ENCODE data around the gene ATG4C.

DNA sequence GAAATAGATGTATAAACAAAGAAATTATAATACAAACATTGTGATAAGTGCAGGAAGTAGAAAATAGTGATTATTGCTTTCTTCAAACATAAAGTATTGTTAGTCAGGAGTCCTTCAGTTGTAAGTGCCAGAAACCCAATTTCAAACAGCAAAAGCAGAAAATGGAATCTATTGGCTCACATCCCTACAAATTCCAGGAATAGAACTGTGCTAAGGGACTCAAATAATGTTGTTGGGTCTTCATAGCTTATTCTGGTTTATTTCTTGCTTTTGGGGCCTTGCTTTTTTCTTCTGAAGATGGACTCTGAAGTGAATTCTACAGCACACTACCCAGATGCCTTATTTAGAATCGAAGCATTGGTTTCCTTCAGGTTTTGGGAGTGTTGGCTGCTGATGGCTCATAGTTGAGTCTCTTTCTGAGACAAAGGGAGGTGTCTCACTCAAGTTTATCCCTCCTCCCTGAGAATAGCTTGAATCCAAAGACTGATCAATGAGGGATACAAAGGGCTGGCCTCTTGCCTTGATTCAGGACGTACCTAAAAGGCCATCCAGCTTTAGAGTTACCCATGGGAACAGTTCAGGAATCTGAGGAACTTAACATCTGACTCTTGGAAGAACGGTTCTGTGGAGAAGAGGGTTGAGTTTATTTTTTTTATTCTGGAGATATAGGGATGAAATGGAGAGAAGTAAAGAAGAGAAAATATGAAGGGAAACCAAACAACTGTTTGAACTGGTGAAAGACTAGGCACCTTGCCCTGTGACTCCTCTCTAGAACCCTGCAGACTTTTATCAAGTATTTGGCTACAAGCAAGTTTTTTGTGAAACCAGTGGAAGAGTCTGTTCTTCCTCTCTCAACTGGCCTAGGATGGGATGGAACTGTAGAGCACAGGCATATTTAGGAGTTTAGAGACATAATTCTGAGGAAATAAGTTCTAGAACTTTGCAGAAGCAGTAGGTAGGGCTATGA is 39.0 kb upstream of the ATG4C start:
- TF ChIP-seq CTCF (optimal IDR thresholded peaks at IDR 0.05 in 1 of 3, IDR thresholded peaks at IDR 0.05 in 1 of 3, conservative IDR thresholded peaks at IDR 0.05 in 1 of 3; ENCODE audit: extremely low read depth in 1 of 3, insufficient read depth in 2 of 3, low read length in 3 of 3) (no peak), EZH2 (IDR thresholded peaks at IDR 0.05; ENCODE audit: low read length) (no peak)

All from keratinocyte (primary cell).